Hematopoietic multipotent progenitor cell treated with erythropoietin and hydrocortisone succinate and interleukin-3 and kit ligand, for 17 days (in vitro differentiated cells): ENCODE data around the gene UGT1A8.
A peak's percentile ranks its signal among the peaks of the same experiment; 100 is the strongest.
"Not testable (repeated sequence)": the region's sequence is repeated elsewhere in the genome, so short reads cannot be mapped to it uniquely, and the experiment has no call there.

Experiments
- DNase-seq: peaks from one replicate; pipeline ENCODE4 v3.0.0-alpha.2; 2015; ENCODE audit warnings: low spot score

The UGT1A8 gene

DNA sequence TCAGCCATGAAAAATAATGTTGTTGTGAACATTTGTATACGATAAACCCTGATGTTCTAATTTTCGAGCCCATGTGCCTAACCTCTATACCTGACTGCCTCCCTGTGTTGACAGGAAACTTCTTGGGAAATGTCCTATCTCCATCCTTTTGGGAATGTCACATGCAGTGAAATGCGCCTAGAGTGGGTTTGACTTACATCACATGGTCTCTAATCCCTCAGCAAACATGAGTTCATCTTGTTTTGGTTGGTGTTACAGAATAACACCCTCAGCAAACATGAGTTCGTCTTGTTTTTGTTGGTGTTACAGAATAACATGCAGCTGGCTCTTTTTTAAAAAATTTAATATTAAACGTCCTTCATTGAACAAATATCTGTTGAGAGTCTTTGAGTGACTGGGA is 70.9 kb downstream of the UGT1A8 start:
- DNase-seq = no peak

DNA sequence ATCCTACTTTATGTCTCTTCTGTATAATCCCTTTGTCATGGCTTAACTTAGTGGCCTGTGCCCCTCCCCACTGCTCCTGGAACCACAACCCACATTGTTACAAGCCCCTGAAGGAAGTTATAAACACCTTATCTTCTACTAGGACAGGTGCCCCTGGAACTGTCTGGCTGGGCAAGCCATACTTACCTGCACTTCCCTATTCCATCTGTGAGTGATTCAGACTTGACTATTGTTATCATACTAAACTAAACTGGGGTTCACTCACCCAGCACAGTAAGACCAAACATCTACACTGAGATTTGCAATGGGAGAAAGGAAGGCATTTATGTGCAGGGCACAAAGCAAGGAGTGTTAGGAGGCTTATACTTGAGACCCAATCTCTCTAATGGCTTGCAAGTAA is 71.6 kb downstream of the UGT1A8 start:
- no peak for DNase-seq

DNA sequence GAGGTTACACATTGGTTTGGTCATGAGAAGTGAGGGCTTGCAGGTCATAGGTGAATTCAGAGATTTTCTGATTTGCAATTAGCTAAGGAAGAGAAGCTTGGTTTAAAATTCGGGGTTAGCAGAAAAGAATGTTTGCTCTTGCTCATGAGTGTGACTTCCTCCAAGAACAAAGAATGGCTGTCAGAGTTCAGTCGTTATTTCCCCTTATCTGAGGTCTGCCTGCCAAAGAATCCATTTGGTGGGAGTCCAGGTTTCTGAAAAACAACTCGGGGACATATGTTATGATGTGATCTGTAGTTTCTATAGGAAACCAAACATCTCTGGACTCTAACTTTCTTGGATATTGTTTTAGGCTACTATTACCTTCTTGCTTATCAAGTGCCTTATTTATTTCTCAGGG is 72.1 kb downstream of the UGT1A8 start:
- DNase-seq = no peak

DNA sequence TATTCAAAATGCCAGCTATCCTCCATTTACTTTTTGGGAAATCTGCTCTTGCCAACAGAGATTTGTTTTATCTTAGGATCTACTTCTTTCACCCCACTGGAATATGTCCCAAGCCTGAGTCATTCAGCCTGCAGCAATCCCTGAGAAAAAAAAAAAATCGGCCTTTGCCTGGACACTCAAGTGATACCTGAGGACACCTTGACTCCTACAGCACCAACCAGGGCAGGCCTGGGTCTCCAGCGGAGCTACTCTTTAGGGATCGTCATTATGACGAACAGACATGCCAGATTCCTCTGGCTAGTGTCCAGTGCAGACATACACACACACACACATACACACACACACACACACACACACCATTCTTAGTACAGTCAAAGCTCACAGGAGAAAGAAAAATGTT is 73.0 kb downstream of the UGT1A8 start:
- no peak for DNase-seq

DNA sequence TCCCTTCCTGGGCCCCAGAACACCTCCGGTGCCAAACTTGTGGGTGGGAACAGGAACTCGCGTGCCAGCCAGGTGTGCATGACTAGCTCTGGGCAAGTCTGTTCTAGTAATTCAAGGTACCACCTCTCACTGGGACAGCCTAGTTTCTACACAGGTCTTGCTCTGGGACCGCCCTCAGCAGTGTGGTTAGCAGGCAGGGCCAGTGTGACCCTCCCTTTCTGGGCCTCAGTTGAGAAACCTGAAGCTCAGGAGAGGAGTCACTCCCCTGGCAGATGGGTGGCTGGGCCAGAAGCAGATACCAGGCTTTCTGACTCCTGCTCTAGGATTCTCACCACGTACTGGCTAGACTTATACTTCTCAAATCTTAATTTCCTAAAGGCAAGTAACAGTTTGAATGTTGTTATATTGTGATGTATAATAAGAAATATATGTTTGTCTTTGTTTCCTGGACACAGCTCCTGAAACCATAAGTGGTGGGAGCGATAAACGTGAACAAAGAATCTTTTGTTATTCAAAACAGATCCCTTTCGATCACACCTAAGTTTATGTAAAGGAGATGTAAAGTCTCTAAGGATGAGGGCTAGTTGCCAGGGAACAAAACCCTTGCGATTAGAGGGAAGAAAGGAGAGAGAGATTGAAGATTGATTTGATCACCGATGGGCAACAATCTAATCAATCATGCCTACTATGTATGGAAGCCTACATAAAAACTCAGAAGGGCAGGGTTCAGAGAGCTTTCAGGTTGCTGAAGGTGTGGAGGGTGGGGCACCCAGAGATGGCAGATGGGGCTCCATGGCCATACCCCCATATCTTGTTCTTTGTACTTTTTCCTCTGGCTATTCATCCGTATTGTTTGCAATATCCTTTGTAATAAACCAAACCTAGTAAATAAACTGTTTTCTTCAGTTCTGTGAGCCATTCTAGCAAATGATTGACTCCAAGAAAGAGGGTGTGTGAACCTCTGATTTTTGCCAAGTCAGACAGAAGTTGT is 74.3 kb downstream of the UGT1A8 start:
- DNase-seq = no peak

DNA sequence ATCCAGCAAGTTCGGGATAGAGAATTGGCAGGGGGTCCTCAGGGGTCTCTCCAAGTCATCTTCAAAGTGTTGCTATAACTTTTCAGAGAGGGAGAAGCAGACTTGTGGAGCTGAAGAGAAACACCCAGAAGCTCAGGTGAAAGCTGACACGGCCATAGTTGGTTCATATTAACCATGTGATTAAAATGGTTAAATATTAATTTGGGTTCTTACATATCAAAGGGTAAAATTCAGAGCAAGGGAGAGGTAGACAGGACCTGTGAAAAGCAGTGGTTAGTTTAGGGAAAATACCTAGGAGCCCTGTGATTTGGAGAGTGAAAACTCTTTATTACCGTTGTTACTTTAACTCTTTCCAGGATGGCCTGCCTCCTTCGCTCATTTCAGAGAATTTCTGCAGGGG is 75.2 kb downstream of the UGT1A8 start, which contains the start of gene UGT1A6:
Gene UGT1A6, plus strand, starts transcription at position 243 of the 400 bp plus-strand sequence. Its CDS starts 115 bp downstream, at position 358.
- DNase-seq = no peak

DNA sequence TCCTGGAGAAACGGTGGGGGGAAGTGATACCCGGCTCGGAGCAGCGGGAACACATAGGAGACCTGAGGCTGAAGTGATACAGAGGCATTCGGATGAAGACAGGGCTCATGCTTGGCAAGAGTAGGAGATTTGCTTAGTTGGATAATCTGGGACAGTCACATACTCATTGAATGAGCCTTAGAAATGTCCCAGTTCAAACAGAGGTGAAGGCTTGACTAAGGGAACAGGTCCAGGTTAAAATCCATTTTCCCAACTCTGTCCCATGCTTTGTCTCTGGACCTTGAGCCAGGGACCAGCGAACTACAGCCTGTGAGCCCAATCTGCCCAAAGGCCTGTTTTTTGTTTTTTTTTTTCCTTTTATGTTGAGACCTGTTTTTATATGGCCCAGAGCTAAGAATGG is 76.5 kb downstream of the UGT1A8 start:
- no peak for DNase-seq

DNA sequence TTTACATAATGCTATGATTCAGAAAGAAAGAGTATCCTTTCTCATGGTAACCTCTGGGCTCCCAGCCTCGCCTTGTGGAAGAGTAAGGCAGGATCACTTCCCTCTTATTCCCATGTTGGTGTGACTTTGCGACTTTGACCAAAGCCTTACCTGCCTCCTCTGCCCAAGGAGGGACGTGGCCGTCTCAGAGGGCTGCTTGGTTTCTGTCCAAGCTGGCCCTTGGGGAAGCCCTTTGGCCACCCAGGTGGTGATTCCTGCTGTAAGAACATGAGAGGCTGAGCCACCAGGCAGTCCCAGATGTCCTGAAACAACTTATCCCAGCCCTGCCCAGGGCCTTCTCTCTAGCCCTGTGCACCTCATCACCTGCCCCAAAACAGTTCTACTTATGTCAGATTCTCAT is 81.3 kb downstream of the UGT1A8 start:
- no peak for DNase-seq

DNA sequence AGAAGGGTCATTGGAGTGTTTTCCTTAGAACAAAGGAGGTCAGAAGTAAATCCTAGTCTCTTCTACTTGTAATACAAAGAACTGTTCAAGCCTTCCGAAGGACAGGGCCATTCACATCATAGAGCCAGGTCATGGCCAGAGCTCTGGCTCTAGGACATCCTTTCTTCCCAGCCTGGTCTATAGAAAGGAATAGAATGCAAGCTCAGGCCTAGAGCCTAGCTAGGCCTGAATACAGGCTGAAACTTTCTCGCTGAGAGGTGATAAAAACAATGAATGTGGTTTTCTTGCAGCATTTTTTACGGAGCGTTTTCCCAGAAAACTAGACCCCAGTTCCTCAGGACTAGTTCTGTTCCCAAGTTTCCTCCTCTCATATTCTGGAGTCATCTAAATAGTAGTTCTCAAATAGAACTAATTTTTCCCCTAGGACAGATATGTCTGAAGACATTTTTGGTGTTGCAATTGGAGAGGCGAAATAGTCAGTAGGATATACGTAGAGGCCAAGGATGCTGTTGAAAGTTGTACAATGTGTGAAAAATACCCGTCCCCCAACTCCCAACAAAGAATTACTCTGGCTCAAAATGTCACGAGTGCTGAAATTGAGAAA is 82.1 kb downstream of the UGT1A8 start:
- no peak for DNase-seq

DNA sequence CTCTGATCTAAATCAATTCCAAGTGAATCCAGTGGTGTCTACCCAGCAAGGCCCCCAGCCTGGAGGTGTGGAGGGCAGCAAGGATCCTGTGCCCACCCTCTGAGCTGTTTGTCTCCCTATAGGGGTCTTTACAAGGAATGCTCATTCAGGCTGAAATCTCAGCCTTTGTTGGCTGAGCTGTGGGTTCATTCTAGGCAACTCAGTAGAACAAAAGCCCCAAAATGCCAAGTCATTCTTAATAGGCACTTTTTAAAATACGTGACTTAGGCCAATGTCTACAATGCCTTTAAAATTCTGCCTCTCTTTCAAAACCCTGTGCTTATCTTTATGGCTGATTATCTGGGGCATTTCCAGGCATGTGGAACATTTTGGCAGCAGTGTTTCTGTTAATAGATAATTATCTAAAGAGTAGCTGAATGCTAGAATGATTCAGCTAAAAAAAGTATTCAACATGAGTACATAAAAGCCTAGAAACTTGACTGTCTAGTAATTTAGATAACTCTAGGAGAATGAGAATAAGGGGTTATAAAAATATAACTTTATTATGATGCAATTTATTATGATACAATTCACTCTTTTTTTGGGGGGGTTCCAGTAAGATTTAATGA is 82.7 kb downstream of the UGT1A8 start:
- DNase-seq = no peak

DNA sequence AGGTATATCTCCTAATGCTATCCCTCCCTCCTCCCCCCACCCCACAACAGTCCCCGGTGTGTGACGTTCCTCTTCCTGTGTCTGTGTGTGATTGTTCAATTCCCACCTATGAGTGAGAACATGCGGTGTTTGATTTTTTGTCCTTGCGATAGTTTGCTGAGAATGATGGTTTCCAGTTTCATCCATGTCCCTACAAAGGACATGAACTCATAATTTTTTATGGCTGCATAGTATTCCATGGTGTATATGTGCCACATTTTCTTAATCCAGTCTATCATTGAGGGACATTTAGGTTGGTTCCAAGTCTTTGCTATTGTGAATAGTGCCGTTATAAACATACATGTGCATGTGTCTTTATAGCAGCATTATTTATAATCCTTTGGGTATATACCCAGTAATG is 83.4 kb downstream of the UGT1A8 start:
- not testable (repeated sequence) for DNase-seq

DNA sequence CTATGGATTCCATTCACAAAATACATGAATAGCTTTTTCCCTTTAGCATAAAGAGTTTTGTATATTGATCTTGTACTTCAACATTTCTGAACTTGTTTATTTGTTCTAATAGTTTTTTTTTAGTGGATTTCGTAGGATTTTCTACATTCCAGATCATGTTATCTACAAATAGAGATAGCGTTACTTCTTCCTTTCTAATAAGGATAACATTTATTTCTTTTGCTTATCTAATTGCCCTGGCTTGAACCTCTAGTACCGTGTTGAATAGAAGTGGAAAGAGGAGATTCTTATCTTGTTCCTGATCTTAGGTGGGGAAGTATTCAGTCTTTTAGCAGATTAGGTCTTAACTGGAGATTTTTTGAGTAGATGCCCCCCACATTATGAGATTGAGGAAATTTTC is 84.8 kb downstream of the UGT1A8 start:
- DNase-seq = no peak

DNA sequence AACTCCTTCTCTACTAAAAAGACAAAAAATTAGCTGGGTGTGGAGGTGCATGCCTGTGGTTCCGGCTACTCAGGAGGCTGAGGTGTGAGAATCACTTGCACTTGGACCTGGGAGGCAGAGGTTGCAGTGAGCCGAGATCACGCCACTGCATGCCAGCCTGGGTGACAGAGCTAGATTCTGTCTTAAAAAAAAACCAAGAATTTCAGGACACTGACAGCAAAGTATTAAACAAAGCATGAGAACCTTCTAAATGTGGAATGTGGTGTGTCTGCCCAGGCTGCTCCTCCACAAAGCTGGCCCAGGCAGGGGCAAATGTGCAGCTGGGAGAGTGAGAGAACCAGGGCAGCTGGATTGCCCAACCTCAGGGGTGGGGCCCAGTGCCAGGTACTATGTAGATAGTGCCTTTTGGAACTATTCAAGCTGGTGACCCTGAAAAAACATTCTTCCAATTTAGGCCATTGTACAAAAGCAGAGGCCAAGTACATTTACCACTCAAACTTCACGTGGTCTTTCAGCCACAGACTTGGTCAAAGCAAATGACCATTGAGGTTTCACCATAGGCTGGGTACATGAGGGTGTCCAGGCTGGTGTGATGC is 88.6 kb downstream of the UGT1A8 start:
- no peak for DNase-seq

DNA sequence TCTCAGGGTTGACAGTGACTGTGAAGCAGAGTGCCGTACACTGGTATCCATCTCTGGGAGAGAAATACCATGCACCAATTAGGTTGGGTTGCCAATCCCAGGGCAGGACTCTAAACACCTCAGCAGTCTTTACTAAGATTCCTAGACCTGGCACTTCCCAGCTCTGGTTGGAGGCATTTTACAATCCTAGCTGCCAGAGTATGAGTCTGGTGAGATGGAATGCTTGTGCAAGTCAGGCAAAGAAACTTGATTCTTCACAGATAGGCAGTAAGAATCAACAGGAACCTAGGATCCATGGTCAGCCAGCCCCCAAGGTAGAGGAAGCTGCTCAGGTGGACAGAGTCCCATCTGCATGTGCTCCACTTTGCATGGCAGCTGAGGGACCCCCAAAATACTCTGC is 89.3 kb downstream of the UGT1A8 start:
- DNase-seq = no peak

DNA sequence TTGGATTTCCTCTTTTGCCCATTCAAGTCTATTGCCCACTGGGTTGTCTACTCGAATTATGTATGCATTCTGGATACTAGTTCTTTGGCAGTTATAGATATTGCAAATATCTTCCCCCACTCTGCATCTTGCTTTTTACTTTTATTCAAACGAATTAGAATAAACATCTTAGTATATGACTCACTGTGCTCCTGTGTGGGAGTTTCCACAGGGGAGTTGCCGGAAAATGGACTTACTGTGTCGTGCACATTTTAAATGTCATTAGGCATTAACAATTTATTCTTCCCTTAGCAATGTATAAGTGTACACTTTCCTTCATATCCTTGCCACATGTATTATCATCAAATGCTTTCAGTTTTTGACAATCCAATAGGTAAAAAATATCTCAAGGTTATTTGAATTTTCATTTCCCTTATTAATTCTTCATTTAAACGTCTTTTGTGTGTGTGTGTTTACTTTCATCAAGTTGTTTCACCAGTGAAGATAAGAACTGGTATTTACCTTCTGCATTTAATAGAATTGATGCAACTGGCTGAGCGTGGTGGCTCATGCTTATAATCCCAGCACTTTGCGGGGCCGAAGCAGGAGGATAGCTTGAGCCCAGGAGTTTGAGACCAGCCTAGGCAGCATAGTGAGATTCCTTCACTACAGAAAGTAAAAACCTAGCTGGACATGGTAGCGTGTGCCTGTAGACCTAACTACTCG is 90.7 kb downstream of the UGT1A8 start:
- no peak for DNase-seq

DNA sequence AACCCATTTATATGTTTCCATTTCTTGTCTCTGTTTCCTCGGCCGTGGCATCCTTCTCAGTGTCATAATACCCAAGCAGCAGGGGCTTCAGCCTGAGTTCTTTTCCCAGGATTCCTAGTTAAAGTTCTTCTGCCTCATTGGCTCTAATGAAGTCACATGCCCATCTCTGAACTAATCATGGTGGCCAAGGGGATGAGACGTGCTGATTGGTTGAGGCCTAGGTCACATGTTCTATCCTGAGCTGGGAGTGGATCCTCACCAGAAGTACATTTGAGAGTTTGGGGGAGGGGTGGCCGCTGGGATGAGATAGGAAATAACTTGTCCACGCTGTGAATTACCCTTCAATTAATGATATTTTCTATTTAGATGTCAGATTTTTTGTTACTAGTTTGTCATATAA is 91.5 kb downstream of the UGT1A8 start:
- DNase-seq = no peak

DNA sequence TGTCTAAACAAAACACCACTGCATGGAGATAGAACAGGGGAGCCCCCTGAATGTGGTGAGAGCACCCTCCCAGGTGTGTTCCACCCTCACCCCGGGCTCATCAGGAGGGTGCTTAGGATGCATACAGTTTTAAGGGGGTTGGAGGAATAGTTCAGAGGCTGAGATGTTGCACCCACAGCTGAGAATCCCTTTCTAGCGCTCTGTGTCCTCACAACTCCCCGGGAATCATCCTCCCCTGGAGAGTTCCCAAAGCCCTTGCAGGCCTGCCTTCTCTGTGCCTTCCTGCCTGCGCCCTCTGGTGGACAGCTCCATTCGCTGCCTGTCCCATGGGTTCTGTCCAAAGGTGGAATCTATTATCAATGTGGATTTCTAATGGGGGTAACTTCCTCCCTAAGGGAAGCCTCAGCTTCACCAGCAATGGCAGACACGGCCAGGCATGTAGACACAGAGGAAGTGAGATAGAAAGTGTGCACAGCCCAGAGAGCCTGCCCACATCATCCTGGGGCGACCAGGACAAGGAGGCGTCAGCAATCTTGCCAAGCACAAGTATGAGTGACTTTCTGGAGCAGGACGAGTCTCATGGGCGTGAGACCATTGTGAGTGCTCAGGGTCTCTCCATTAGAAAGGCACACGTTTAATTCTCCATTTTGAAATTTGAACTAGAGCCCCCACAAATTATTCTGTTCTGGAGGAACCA is 94.0 kb downstream of the UGT1A8 start:
- peak; percentile 57 for DNase-seq

DNA sequence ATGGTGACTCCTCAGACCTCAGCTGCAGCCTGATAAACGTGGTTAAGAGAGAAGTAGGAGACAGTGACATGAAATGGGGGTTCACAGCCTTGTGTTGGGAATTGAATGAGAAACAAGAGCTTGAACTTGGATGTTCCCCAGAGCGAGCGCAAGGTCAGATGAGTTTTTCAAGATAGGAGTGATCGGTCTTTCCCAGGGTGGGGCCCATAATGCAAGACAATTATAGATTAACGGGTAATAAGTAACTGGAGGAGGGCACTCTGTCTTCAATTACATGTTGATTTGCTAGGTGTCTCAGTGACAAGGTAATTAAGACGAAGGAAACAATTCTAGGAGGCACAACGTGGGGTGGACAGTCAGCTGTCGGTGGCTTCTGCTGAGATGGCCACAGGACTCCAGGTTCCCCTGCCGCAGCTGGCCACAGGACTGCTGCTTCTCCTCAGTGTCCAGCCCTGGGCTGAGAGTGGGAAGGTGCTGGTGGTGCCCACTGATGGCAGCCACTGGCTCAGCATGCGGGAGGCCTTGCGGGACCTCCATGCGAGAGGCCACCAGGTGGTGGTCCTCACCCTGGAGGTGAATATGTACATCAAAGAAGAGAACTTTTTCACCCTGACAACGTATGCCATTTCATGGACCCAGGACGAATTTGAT is 95.3 kb downstream of the UGT1A8 start, which contains the start of gene UGT1A5:
Gene UGT1A5, plus strand, starts transcription at position 297 of the 651 bp plus-strand sequence. Its CDS starts 85 bp downstream, at position 382.
- no peak for DNase-seq

DNA sequence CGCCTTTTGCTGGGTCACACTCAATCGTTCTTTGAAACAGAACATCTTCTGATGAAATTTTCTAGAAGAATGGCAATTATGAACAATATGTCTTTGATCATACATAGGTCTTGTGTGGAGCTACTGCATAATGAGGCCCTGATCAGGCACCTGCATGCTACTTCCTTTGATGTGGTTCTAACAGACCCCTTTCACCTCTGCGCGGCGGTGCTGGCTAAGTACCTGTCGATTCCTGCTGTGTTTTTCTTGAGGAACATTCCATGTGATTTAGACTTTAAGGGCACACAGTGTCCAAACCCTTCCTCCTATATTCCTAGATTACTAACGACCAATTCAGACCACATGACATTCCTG is 95.8 kb downstream of the UGT1A8 start:
- no peak for DNase-seq

DNA sequence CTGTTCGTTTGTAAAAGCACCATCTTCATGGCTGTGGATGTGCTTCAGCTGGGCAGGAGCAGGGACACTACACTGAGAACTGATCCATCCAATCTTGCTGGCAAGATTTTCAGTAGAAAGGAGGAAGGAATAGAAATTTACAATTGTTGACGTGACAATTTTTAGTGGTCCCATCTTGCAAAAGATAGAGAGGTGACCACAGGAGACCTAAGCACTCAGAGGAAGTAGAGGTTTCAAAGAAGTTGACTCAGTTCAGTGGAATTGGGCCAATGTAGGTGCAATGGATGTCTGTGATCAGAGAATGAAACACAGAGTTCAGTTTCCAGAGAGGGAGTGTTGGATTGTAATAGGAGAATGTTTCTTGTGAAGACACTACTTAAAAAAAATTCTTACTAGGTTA is 96.7 kb downstream of the UGT1A8 start:
- DNase-seq = no peak

DNA sequence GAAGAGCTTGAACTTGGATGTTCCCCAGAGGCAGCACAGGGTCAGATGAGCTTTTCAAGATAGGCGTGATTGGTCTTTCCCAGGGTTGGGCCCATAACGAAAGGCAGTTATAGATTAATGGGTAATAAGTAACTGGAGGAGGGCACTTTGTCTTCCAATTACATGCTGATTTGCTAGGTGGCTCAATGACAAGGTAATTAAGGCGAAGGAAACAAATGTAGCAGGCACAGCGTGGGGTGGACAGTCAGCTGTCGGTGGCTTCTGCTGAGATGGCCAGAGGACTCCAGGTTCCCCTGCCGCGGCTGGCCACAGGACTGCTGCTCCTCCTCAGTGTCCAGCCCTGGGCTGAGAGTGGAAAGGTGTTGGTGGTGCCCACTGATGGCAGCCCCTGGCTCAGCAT is 101.1 kb downstream of the UGT1A8 start, which contains the start of gene UGT1A4:
Gene UGT1A4, plus strand, starts transcription at position 185 of the 400 bp plus-strand sequence. Its CDS starts 85 bp downstream, at position 270.
- DNase-seq = no peak
